Measurements from ENCODE around the gene S100B. TPM values are rescaled to one million over a fixed set of nuclear protein-coding genes. Genes with fewer than 3 reads are reported as not detected.

S100B gene
- total and polyA plus RNA-seq, 9 of the 15 experiments (the other 6 are each of a cell fraction or from before 2014, with no cell fraction given): not detected

- peaks cover 48% of the 10 kb centered on the region; the same call in 2 of the 3 replicates for H3K36me3 ChIP-seq (ENCODE audit: control insufficient read depth, insufficient read depth, low read length)
- no peak overlapping the region for H2AFZ ChIP-seq (ENCODE audit: low read depth, low read length)
- no peaks in the 10 kb centered on the region for H3K9me3 ChIP-seq (replicated peaks; ENCODE audit: control insufficient read depth, insufficient read depth, low read depth, low read length)
- DNase-seq (ENCODE audit: extremely low read depth in 1 of 4, low spot score in 3 of 4) (no peak), FAIRE-seq (no peak), ATAC-seq (no peak)
- no peaks in the 10 kb centered on the region for H3K27me3 ChIP-seq (ENCODE audit: control insufficient read depth in 2 of 2, insufficient read depth in 2 of 2, low read length in 2 of 2)
- no peaks in the 10 kb centered on the region for H4K20me1 ChIP-seq (replicated peaks; ENCODE audit: control insufficient read depth, insufficient read depth, low read length)
- H3K4me1 ChIP-seq (replicated peaks in 1 of 2; ENCODE audit: control insufficient read depth in 2 of 2, insufficient read depth in 2 of 2, low read length in 2 of 2): peaks cover 0 to 9% of the 10 kb centered on the region in 2 experiments; a peak in 2 of 5 replicates
- no peak overlapping the region for H3K27ac ChIP-seq (ENCODE audit: extremely low read depth, low read depth, low read length)
- no peaks in the 10 kb centered on the region for H3K9me1 ChIP-seq (ENCODE audit: control insufficient read depth, insufficient read depth, low read length)
- H3K79me2 ChIP-seq (ENCODE audit: control insufficient read depth, insufficient read depth, low read length): no peaks in the 10 kb centered on the region
- in situ Hi-C loops (cut with MboI) (no loop called here), intact Hi-C loops (cut with micrococcal nuclease) (no loop called here)
- TF ChIP-seq POLR3G (IDR thresholded peaks at IDR 0.05; ENCODE audit: extremely low read depth, insufficient read length, insufficient replicate concordance) (no peak), HLTF (IDR thresholded peaks at IDR 0.05) (no peak), SMARCA4 (IDR thresholded peaks at IDR 0.05) (no peak), MTF1 (CRISPR knock-in tag; IDR thresholded peaks at IDR 0.05; ENCODE audit: borderline replicate concordance) (no peak), ZNF583 (CRISPR knock-in tag; IDR thresholded peaks at IDR 0.05) (no peak), REST (IDR thresholded peaks at IDR 0.05; ENCODE audit: borderline replicate concordance) (no peak), REST (CRISPR knock-in tag; IDR thresholded peaks at IDR 0.05; ENCODE audit: low read depth) (no peak), MTA2 (IDR thresholded peaks at IDR 0.05; ENCODE audit: low read depth) (no peak), ZFP30 (CRISPR knock-in tag; IDR thresholded peaks at IDR 0.05; ENCODE audit: borderline replicate concordance) (no peak)
- H3K4me3 ChIP-seq: no peak overlapping the region
- 87% methylated on average over 12 of the region's 12 CpGs for WGBS (ENCODE audit: insufficient coverage, low coverage, missing lambda C conversion rate)
- ChIA-PET POLR2A (no interaction called here), CTCF (ENCODE audit: low intra/inter-chr PET ratio) (no interaction called here)
- H3K4me2 ChIP-seq (ENCODE audit: insufficient read depth, low read length): no peak overlapping the region
- peak overlapping the region in 1 of 2 experiments; percentile 50; a peak in 1 of 4 replicates for H3K9ac ChIP-seq (ENCODE audit: insufficient read depth in 1 of 2, low read depth in 2 of 2, low read length in 2 of 2)
- no TSS peak for BruUV-seq (replicated peaks)
These were observed 54.6 kb downstream of the S100B start for GRCh38 chr21:46550116-46550941.

All from K562 (cell line).